Measurements from ENCODE around the gene TTLL9.

GRCh38 chr20:31967830-31968249 lies 97.4 kb downstream of the TTLL9 start, which contains the start of gene XKR7:
- TF ChIP-seq EZH2 (IDR thresholded peaks at IDR 0.05; ENCODE audit: low read length) (no peak), CTCF (optimal IDR thresholded peaks at IDR 0.05 in 1 of 3, IDR thresholded peaks at IDR 0.05 in 1 of 3, conservative IDR thresholded peaks at IDR 0.05 in 1 of 3; ENCODE audit: extremely low read depth in 1 of 3, insufficient read depth in 2 of 3, low read length in 3 of 3) (no peak)
